C4-2B (cell line): ENCODE results near the gene TBC1D22A.

Experiments
- ZFX ChIP-seq: fragments of 450-650 bp; IDR thresholded peaks from 2 replicates; pipeline ENCODE4 v1.6.1; 2017
- TF ChIP-seq, protein P1 (sequence below): fragments of 450-650 bp; conservative IDR thresholded peaks from 2 replicates; pipeline ENCODE4 v1.5.1; 2017; ENCODE audit warnings: mild to moderate bottlenecking

GRCh38 chr22:47168900-47169800, 406.7 kb downstream of the TBC1D22A start:
- TF ChIP-seq, protein P1, sequence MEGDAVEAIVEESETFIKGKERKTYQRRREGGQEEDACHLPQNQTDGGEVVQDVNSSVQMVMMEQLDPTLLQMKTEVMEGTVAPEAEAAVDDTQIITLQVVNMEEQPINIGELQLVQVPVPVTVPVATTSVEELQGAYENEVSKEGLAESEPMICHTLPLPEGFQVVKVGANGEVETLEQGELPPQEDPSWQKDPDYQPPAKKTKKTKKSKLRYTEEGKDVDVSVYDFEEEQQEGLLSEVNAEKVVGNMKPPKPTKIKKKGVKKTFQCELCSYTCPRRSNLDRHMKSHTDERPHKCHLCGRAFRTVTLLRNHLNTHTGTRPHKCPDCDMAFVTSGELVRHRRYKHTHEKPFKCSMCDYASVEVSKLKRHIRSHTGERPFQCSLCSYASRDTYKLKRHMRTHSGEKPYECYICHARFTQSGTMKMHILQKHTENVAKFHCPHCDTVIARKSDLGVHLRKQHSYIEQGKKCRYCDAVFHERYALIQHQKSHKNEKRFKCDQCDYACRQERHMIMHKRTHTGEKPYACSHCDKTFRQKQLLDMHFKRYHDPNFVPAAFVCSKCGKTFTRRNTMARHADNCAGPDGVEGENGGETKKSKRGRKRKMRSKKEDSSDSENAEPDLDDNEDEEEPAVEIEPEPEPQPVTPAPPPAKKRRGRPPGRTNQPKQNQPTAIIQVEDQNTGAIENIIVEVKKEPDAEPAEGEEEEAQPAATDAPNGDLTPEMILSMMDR = no peak
- no peak for TF ChIP-seq ZFX
